ENCODE data around the gene CCDC13.
A peak's percentile ranks its signal among the peaks of the same experiment; 100 is the strongest.

The CCDC13 gene

GRCh38 chr3:42799376-42799775, 26.3 kb upstream of the CCDC13 start:
- no peak for DNase-seq (ENCODE audit: low read depth)

GRCh38 chr3:42796332-42796885, 23.4 kb upstream of the CCDC13 start:
- DNase-seq (ENCODE audit: low read depth), result no peak

- no peak for DNase-seq (ENCODE audit: low read depth)
Measured at GRCh38 chr3:42795621-42796181, 22.6 kb upstream of the CCDC13 start.

GRCh38 chr3:42790714-42791229, 17.7 kb upstream of the CCDC13 start:
- peak; percentile 16 for DNase-seq (ENCODE audit: low read depth)

DNA sequence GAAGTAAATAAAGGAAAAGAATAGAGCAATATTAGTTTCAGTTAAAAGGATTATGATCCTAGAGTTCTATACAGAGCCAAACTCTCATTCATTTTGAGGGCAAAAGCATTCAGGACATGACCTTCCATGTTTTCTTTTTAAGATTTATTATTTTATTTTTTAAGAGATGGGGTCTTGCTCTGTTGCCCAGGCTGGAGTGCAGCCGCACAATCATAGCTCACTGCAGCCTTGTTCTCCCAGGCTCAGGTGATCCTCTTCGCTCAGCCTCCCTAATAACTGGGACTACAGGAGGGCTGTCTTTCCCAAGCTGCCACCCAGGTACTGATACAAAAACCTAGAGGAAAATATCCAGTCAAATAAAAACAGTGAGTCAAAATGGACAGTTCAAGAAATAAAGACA, 13.6 kb upstream of the CCDC13 start:
- no peak for DNase-seq (ENCODE audit: low read depth)

DNA sequence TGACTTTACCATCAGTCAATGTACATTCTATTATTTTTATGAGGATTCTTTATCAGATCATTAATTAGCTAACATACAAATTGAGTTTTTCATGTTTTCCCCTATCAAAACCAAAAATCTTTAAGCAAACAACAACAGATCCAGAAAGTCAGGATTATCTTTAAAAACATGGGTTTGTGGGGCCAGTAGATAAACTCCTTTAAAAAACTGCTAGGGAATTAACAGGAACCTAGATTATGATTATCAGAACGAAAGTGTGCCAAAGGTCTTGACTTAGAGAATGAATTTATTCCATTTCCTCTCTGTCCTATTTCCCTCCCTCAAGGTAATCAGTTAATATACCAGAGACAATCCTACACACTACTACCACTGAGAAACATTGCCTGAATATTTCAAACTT, 13.2 kb upstream of the CCDC13 start:
- DNase-seq (ENCODE audit: low read depth), result no peak

GRCh38 chr3:42780892-42781700, 8.0 kb upstream of the CCDC13 start:
- peak; percentile 73 for DNase-seq (ENCODE audit: low read depth)

DNA sequence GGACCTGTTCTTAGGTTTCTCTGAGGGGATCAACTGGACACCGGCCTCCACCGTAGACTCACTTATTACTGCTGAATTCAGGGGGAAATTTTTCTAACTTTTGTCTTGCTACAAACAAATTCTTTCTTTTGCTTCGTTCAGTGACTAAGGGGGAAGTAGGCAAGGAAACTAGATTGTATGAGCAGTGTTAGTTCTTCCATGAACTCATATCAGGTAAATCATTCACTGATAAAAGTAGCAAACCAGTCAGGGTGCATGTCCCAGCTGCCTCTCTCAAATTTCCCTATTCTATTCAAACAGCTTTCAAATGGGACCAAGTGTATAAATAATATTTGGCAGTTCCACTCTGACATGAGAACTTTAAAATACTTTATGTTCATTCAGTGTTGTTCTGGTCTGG, 7.3 kb upstream of the CCDC13 start:
- peak; percentile 7 for DNase-seq (ENCODE audit: low read depth)

GRCh38 chr3:42778644-42779043, 5.6 kb upstream of the CCDC13 start:
- peak; percentile 97 for DNase-seq (ENCODE audit: low read depth)

DNA sequence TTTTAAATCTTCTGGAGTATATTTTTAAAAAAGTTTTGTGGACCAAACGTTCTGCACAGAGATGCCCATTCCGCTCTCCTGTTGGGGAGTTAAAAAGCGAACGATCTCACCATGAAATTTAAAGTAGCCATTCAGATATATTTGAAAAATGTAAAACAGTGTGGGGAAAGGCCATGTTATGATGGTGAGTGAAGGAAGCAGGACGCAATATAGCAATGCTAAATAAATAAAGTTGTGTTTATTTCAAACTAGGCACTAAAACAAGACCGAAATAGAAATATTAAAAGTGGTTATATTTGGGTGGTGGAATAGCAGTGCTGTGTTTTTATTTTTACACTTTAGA, 327 bp upstream of the CCDC13 start:
- no peak for DNase-seq (ENCODE audit: low read depth)

DNA sequence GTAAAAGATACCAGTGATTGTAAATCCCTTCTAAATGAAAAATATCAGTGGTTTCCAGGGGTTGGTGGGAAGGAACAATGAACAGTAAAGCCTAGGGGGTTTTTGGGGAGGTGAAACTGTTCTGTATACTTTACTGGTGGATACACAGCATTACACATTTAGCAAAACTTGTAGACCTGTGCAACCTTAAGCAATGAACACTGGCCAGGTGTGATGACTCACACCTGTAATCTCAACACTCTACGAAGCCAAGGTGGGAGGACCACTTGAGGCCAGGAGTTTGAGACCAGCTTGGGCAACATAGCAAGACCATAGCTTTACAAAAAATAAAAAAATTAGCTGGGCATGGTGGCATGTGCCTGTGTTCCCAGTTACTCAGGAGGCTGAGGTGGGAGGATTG, 1.8 kb downstream of the CCDC13 start:
- DNase-seq (ENCODE audit: low read depth), result no peak

DNA sequence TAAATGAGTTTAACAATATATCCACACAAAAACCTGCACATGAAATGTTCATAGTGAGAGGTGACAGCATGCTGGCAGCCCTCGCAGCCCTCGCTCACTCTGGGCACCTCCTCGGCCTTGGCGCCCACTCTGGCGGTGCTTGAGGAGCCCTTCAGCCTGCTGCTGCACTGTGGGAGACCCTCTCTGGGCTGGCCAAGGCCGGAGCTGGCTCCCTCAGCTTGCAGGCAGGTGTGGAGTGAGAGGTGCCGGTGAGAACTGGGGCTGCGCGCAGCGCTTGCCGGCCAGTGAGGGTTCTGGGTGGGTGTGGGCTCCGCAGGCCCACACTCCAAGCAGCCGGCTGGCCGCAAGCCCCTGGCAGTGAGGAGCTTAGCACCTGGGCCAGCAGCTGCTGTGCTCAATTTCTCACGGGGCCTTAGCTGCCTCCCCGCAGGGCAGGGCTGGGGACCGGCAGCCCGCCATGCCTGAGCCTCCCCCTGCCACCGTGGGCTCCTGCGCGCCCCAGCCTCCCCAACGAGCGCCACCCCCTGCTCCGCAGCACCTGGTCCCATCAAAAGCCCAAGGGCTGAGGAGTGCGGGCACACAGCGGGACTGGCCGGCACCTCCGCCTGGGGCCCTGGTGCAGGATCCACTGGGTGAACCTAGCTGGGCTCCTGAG, 3.4 kb downstream of the CCDC13 start:
- no peak for DNase-seq (ENCODE audit: low read depth)

DNA sequence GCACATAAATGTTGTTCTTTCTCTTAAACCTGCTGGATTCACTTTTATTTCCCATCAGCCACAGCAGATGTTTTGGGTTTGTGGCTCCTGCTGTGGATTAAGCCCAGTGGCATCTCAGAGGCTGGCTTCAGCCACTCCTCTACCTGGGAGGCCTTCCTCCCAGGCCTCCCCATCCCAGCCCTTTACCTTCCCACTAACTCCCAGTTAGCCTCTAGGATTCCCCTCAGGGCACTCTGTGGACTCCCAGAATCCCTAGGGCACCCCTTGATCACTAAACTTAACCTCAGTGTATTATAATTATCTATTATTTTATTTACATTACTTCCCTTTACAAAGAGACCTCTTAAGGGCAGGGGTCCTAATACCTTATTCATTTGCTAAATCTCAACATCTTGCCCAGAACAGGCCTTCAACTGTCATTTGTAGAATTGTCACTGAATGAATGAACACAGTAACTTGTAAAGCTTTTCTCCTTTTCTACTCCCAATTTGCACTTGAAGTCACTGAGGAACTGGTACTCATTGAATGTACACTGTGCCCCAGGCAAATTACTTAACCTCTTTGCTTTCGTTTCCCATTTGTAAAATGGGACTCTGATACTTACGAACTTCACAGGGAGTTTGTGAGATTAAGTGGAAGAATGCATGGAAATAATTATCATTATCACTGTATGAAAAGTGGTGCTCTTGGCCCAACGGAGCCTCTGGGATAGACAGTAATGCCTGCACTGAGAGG, 8.3 kb downstream of the CCDC13 start:
- DNase-seq (ENCODE audit: low read depth), result no peak

GRCh38 chr3:42764115-42764514, 8.9 kb downstream of the CCDC13 start:
- no peak for DNase-seq (ENCODE audit: low read depth)

GRCh38 chr3:42763021-42763420, 10.0 kb downstream of the CCDC13 start:
- DNase-seq (ENCODE audit: low read depth), result peak; percentile 78

DNA sequence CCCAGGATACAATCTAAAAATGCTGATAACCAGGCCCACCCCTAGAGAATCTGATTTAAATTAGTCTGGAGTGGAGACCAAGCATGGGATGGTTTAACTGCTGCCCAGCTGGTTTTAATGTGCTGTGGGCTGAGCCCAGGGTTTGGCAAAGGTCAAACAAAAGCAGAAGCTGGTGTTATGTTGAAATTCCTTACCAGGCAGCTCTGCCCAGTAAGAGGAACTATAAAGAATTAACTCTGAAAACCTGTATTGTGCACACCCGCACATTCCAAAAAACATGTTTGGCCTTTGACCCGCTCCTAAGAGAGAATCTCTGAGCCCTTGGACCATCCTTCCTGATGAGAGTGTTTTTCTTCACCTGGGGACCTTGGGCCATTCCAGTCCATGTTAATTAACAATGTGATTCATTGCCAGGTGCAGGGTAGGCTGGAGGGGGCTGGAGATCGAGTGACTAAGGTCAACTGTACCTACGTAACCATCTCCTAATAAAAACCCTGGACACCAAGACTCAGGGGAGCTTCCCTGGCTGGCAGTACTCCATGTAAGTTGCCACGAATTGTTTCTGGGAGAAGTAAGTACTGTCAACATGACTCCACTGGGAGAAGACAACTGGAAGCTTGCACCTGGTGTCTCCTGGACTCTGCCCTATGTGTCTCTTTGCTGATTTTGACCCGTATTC, 10.9 kb downstream of the CCDC13 start:
- DNase-seq (ENCODE audit: low read depth), result no peak

GRCh38 chr3:42758126-42758525, 14.9 kb downstream of the CCDC13 start:
- no peak for DNase-seq (ENCODE audit: low read depth)

DNA sequence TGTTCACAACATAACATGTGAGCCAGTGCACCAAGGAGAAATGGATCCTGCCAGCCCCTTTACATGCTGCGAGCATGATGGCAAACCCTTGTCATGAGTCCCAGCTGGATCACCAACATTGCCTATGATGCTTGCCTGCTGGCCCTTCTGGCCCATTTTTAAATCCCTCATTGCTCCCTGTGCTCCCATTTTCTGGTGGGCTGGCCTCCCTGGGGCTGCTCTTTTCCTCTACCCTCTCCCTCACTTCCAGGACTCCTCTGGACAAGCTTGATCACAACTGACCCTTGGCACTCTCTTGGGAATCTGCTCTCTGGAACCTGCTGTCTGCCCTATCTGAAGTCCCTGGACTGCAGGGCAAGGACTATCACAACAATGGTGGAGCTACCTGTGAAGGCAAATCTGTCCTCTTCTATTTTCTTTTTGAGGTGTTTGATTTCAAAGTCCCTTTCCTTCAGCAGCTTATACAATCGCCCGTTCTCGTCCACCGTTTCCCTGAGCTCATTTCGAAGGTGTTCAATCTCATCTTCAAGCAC, 16.3 kb downstream of the CCDC13 start:
- no peak for DNase-seq (ENCODE audit: low read depth)

GRCh38 chr3:42755681-42756578, 17.1 kb downstream of the CCDC13 start:
- DNase-seq (ENCODE audit: low read depth), result peak; percentile 44

DNA sequence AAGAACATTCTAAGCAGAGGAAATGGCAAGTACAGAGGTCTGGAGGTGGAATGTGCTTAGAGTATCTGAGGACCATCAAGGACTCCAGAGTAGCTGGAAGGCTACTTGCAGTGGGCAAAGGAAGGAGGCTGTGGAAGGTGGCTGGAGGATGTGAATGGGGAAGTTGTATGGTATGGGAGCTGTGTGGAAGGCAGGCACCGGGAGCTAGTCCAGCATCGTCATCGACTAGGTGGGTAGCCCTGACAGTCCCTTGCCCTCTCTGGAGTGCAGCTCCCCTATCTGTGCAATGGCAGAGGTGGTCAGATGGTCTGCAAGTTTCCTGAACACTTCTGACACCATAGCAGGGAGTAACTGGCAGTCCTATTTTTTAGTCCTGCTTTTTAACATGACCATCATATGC, 19.3 kb downstream of the CCDC13 start:
- no peak for DNase-seq (ENCODE audit: low read depth)

Data from amniotic epithelial cell (primary cell).